Measurements from ENCODE around the gene TAP2. TPM values are rescaled to one million over a fixed set of nuclear protein-coding genes. Genes with fewer than 3 reads are reported as not detected.

TAP2 gene
- total RNA-seq, 1 donor: 20.6 TPM

DNA sequence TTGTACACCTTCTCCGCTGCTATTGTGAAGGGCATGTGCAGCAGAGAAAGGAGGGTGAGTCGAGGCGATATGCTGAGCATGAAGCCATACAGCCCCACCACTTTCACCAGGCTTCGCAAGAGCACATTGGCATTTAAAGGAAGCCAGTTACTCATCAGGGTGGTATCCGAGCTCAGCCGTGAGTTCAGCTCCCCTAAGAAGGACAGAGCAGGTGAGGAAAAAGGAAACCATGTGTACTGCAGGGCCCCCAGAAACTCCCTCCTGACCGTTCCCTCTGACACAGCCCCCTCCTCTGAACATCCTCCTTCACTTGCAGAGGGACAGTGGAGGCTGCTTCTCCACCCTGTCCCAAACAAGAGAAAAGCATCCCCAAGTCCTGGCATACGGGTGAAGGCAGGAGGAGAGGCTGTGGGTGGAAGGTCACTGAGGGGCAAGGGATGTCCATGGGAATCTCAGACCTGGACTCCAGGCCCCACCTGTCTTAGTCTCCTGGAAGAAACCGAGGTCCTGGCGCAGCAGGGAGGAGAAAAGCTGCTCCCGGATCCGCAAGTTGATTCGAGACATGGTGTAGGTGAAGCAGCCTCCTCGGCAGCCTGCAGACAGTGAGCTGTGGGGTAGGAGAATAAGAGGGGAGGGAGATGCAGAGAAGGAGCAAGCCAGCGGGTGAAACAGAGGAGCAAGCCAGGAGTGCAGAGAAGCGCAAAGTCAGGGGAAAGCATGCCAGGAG is 3.2 kb downstream of the TAP2 start:
- Histone ChIP-seq H2AFZ (ENCODE audit: low read length) (no peak overlapping the region), H4K20me1 (ENCODE audit: insufficient read depth, low read length) (no peaks in the 10 kb centered on the region), H3K4me1 (ENCODE audit: insufficient read depth, low read length) (peaks cover 9% of the 10 kb centered on the region), H3K79me2 (ENCODE audit: insufficient read depth, low read length) (peaks cover 5% of the 10 kb centered on the region), H3K27me3 (ENCODE audit: insufficient read depth, low read length) (no peaks in the 10 kb centered on the region), H3K27ac (ENCODE audit: low read depth, low read length) (no peak overlapping the region), H3K4me2 (ENCODE audit: insufficient read depth, low read length) (no peak overlapping the region), H3K36me3 (ENCODE audit: insufficient read depth, low read length) (peaks cover 22% of the 10 kb centered on the region), H3K9me3 (ENCODE audit: low read depth, low read length) (no peaks in the 10 kb centered on the region), H3K4me3 (ENCODE audit: insufficient read depth, low read length) (no peak overlapping the region)
- peak; percentile 53 for DNase-seq (ENCODE audit: insufficient read length, low spot score, missing footprints)
- TF ChIP-seq, protein P1, sequence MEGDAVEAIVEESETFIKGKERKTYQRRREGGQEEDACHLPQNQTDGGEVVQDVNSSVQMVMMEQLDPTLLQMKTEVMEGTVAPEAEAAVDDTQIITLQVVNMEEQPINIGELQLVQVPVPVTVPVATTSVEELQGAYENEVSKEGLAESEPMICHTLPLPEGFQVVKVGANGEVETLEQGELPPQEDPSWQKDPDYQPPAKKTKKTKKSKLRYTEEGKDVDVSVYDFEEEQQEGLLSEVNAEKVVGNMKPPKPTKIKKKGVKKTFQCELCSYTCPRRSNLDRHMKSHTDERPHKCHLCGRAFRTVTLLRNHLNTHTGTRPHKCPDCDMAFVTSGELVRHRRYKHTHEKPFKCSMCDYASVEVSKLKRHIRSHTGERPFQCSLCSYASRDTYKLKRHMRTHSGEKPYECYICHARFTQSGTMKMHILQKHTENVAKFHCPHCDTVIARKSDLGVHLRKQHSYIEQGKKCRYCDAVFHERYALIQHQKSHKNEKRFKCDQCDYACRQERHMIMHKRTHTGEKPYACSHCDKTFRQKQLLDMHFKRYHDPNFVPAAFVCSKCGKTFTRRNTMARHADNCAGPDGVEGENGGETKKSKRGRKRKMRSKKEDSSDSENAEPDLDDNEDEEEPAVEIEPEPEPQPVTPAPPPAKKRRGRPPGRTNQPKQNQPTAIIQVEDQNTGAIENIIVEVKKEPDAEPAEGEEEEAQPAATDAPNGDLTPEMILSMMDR (IDR thresholded peaks at IDR 0.05; ENCODE audit: extremely low read depth, low read depth, low read length): no peak

DNA sequence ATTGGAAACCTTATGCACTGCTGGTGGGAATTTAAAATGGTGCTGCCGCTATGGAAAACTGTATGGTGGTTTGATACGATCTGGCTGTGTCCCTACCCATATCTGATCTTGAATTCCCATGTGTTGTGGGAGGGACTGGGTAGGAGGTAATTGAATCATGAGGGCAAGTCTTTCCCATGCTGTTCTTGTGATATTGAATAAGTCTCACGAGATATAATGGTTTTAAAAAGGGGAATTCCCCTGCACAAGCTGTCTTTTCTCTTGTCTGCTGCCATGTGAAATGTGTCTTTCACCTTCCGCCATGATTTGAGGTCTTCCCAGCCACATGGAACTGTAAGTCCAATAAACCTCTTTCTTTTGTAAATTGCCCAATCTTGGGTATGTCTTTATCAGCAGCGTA is 4.9 kb downstream of the TAP2 start:
- H3K36me3 ChIP-seq (ENCODE audit: insufficient read depth, low read length): peaks cover 29% of the 10 kb centered on the region
- peaks cover 5% of the 10 kb centered on the region for H3K79me2 ChIP-seq (ENCODE audit: insufficient read depth, low read length)
- H3K4me2 ChIP-seq (ENCODE audit: insufficient read depth, low read length): no peak overlapping the region
- H4K20me1 ChIP-seq (ENCODE audit: insufficient read depth, low read length): no peaks in the 10 kb centered on the region
- no peak overlapping the region for H2AFZ ChIP-seq (ENCODE audit: low read length)
- H3K9me3 ChIP-seq (ENCODE audit: low read depth, low read length): no peaks in the 10 kb centered on the region
- H3K4me1 ChIP-seq (ENCODE audit: insufficient read depth, low read length): peaks cover 9% of the 10 kb centered on the region
- no peak overlapping the region for H3K4me3 ChIP-seq (ENCODE audit: insufficient read depth, low read length)
- H3K27ac ChIP-seq (ENCODE audit: low read depth, low read length): no peak overlapping the region
- H3K27me3 ChIP-seq (ENCODE audit: insufficient read depth, low read length): no peaks in the 10 kb centered on the region
- no peak for DNase-seq (ENCODE audit: insufficient read length, low spot score, missing footprints)
- TF ChIP-seq, protein P1 (IDR thresholded peaks at IDR 0.05; ENCODE audit: extremely low read depth, low read depth, low read length): no peak

DNA sequence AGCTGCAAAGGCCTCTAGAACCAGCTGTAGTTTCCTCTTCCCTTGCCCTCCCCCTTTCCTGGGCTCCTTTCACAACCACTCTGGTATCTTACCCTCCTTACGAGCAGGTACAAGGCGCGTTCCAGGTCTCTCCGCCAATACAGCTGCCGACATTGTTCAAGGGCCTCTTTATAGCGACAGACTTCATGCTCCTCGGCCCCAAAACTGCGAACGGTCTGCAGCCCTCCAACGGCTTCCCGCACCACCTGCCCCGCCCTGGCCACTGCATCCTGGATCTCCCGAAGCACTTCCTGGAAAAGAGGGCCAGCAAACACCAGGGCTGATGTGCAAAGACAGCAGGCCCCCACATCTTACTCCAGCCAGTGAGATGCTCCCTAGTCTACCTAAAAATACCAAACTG is 6.0 kb downstream of the TAP2 start:
- no peak for DNase-seq (ENCODE audit: insufficient read length, low spot score, missing footprints)
- H2AFZ ChIP-seq (ENCODE audit: low read length): no peak overlapping the region
- H3K9me3 ChIP-seq (ENCODE audit: low read depth, low read length): no peaks in the 10 kb centered on the region
- peaks cover 4% of the 10 kb centered on the region for H3K4me1 ChIP-seq (ENCODE audit: insufficient read depth, low read length)
- TF ChIP-seq, protein P1 (IDR thresholded peaks at IDR 0.05; ENCODE audit: extremely low read depth, low read depth, low read length): no peak
- peaks cover 29% of the 10 kb centered on the region for H3K36me3 ChIP-seq (ENCODE audit: insufficient read depth, low read length)
- H3K4me3 ChIP-seq (ENCODE audit: insufficient read depth, low read length): no peak overlapping the region
- H3K27me3 ChIP-seq (ENCODE audit: insufficient read depth, low read length): no peaks in the 10 kb centered on the region
- no peak overlapping the region for H3K4me2 ChIP-seq (ENCODE audit: insufficient read depth, low read length)
- H3K27ac ChIP-seq (ENCODE audit: low read depth, low read length): no peak overlapping the region
- H4K20me1 ChIP-seq (ENCODE audit: insufficient read depth, low read length): no peaks in the 10 kb centered on the region
- peaks cover under 1% of the 10 kb centered on the region for H3K79me2 ChIP-seq (ENCODE audit: insufficient read depth, low read length)

DNA sequence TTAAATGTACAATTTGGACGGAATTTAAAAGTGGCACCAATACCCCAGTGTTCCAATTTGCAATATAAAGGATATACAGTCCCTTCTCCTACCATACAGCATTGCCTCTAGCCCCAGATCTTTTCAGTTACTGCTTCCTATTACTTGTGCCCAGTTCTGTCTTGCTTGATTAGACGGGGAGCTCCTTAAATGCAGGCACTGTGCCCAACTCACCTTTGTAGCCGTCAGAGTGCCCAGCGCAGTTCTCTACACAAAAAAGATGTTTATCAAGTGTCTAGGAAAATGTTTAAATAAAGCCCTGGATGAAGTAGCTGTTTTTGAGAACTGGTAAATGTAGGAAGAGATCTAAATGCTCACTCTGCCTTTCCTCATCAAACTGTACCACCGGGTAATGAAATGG is 7.6 kb downstream of the TAP2 start:
- H3K4me1 ChIP-seq (ENCODE audit: insufficient read depth, low read length): peaks cover 4% of the 10 kb centered on the region
- no peaks in the 10 kb centered on the region for H3K9me3 ChIP-seq (ENCODE audit: low read depth, low read length)
- H3K4me3 ChIP-seq (ENCODE audit: insufficient read depth, low read length): no peak overlapping the region
- H3K79me2 ChIP-seq (ENCODE audit: insufficient read depth, low read length): no peaks in the 10 kb centered on the region
- no peak overlapping the region for H2AFZ ChIP-seq (ENCODE audit: low read length)
- TF ChIP-seq, protein P1 (IDR thresholded peaks at IDR 0.05; ENCODE audit: extremely low read depth, low read depth, low read length): no peak
- no peaks in the 10 kb centered on the region for H3K27me3 ChIP-seq (ENCODE audit: insufficient read depth, low read length)
- DNase-seq (ENCODE audit: insufficient read length, low spot score, missing footprints): peak; percentile 6
- H3K36me3 ChIP-seq (ENCODE audit: insufficient read depth, low read length): peaks cover 29% of the 10 kb centered on the region
- H4K20me1 ChIP-seq (ENCODE audit: insufficient read depth, low read length): no peaks in the 10 kb centered on the region
- no peak overlapping the region for H3K27ac ChIP-seq (ENCODE audit: low read depth, low read length)
- H3K4me2 ChIP-seq (ENCODE audit: insufficient read depth, low read length): no peak overlapping the region

Data from osteoblast (primary cell).